Renal cortical epithelial cell (primary cell): ENCODE measurements around the gene CCDC175. TPM values are rescaled to one million over a fixed set of nuclear protein-coding genes. Genes with fewer than 3 reads are reported as not detected.
A peak's percentile ranks its signal among the peaks of the same experiment; 100 is the strongest.

Source experiments
- DNase-seq: peaks from one replicate; pipeline ENCODE4 v3.0.0-alpha.2; 2011; ENCODE audit warnings: low read depth
- total RNA-seq: library from RNA; depleted of rRNA; stranded (reverse); fragments of >200 nt; gene quantifications from 2 replicates; pipeline ENCODE4 v1.2.3, GENCODE V29; 2014

Gene CCDC175
- total RNA-seq, 1 donor from 2014 or later, result not detected

- no peak for DNase-seq
Measured at GRCh38 chr14:59540852-59541251, 35.8 kb downstream of the CCDC175 start.

DNA sequence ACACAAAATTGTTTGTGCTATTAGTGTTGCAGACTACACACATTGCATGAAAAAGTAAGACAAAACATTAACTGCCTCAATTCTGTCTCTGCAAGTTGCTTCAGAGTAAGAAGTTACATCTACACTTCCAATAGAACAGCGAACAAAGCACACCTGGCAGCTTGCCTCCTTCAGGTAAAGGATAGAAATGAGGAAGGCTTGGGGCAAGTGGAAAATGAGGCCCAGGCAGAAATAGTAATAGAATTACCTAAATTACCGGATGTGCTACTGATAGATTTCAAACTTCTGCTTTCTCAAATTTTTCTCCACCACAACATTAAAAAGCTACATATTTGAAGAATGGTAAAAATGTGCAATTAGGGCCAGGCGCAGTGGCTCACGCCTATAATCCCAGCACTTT, 37.7 kb downstream of the CCDC175 start:
- DNase-seq, result no peak

- no peak for DNase-seq
Measured at GRCh38 chr14:59537476-59537875, 39.1 kb downstream of the CCDC175 start.

- no peak for DNase-seq
Measured at GRCh38 chr14:59534361-59534987, 42.1 kb downstream of the CCDC175 start.

DNA sequence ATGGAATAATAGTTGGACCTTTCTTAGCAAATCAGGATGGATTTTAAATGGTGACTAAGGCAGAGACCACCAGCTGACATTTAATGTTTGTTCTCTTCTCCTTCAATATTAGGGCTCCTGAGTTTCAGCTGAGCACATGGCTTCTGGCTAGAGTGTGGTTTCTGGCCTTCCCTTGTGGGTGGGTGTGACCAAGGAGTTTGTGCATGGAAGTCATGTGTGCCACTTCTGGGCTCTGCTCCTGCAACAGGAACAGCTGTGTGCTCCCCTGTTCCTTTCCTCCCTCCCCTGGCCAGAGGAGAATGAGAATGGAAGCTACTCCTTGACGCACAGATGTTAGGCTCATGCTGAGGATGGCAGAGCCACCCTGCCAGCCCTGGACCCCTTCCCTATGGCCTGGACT, 44.2 kb downstream of the CCDC175 start:
- DNase-seq, result no peak

GRCh38 chr14:59530349-59530748, 46.3 kb downstream of the CCDC175 start:
- DNase-seq, result no peak

GRCh38 chr14:59529189-59529588, 47.4 kb downstream of the CCDC175 start:
- no peak for DNase-seq

- no peak for DNase-seq
Measured at GRCh38 chr14:59520224-59520623, 56.4 kb downstream of the CCDC175 start.

DNA sequence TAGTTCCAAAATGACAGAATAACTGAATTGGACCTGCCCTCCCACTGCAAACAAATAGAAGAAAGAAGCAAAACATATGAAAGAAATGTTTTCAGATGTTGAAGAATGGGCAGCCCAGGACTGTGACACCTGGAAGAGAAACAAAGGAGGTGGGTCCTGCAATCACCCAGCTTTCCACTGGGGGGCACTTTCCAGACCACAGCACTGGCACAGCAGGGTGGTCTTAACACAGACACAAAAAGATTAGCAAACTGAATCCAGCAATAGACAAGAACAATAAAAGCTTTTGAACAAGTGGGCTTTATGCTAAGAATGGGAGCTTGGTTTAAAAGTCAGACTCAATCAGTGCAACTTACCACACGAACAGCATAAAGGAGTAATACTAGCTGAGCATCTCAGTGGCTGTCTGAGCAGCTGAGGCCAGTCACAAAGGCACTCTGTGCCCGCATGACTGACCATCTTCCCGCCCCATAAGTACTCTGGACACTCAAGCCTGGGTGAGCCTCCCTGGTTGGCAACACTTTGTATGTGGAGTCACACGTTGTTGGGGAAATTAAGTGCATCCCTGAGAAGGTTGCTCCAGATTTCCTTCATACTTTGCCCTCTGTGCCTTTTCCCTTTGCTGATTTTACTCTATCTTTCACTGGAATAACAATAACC, 64.6 kb downstream of the CCDC175 start:
- DNase-seq, result peak; percentile 26

DNA sequence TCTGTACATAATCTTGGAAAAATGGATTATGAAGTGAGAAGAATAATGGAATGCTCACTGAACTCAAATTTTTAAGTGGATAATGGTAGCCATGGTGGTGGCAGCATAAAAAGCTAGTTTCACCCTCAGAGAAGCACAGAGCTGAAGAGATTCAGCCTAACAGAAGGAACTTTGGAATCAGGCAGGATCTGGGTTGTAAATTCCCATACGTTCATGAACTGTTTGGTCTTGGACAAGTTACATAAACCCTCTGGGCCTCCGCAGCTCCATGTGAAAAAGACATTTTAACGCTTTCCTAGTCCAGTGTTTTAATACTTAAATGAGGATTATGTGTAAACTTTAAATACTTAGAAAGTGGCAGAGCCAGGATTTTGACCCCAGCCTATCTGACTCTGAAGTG, 65.6 kb downstream of the CCDC175 start:
- DNase-seq, result no peak

- no peak for DNase-seq
Measured at GRCh38 chr14:59510001-59510400, 66.6 kb downstream of the CCDC175 start.

DNA sequence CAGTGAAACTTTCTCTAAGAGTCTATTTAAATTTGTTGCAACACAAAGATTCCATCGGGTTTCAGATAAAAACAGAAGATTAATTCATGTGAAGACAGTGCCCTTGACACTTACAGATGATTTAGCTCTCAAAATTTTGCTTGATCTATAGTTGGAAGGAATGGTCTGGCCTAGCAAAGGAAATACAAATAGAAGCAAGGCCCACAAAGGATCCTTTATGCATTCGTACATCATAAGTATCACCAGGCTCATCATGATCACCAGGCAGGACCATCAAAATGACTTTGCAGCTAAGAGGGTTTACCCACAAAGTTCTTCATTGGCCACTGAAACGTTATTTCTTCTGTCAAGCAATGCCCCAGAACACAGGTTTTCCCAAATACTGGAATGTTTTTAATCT, 67.5 kb downstream of the CCDC175 start:
- DNase-seq, result no peak

GRCh38 chr14:59507752-59508103, 68.9 kb downstream of the CCDC175 start:
- DNase-seq, result no peak

GRCh38 chr14:59507063-59507751, 69.4 kb downstream of the CCDC175 start:
- peak; percentile 51 for DNase-seq

- no peak for DNase-seq
Measured at GRCh38 chr14:59503256-59503655, 73.4 kb downstream of the CCDC175 start.

GRCh38 chr14:59500732-59501131, 75.9 kb downstream of the CCDC175 start:
- no peak for DNase-seq

DNA sequence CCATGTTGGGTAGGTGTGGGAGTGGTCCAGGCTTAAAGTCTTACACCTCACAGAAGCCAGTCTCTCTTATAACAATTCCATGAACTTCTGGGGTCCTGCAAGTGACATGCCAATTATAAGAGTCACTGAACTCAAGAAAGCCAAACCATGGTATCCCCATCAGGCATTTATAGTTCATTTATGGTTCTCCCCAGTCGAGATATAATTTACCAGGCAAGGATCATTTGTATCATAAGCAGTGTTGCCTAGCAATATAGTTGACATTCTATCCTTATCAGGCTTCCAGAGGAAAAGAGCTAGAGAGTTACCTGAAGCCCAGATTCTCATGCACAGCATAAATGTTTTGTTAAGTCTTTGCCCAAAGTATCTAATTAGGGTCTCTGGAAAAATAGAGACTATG, 84.2 kb downstream of the CCDC175 start:
- DNase-seq, result no peak

DNA sequence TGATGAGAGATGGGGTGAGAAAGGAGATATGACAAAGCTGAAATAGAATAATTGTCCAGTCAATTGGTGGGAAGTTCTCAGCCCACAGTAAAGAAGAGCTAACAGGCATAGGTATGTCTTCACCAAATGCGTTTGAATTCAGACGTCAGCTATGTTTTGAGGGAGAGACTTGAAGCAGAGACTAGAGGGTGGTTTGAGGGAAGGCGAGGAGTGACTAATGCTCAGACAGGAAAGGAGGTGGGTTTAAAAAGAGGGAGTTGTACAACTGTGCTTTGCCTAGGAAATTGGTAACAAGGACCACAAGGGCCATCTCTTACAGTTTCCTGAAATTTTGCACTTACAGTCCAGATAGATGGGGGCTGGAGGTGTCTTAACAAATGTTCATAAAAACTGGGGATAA, 85.9 kb downstream of the CCDC175 start:
- DNase-seq, result no peak

DNA sequence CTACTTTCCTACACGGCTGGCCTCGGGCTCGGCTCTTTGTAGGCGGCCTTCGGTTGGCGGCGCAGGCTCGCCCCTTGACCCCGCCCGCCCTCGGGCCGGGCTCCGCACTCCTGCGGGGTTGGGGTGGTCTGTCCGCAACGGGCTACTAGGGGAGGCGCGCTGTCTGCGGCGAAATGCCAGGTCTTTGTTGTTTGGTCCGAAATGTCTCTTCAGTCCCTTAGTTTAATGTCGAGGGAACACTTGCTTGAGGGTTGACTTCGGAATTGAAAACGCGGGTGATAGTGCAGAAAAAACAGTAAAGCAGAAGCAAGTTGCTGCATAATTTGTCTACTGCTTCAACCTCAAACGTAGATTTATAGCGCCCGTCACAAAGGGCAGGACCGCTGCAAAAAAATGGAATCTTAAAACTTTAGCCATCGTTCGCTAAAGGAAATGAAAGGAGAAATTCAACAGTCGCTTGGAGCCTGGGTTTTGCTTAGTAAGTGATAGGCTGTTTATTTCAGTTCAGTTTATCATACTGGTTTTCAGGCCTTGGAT, 91.9 kb downstream of the CCDC175 start:
- DNase-seq, result peak; percentile 23

- peak; percentile 87 for DNase-seq
Measured at GRCh38 chr14:59483819-59484638, 92.6 kb downstream of the CCDC175 start, which contains the start of the genes JKAMP and L3HYPDH. Gene JKAMP (plus strand): TSS chr14:59484517. CDS start chr14:59484590, 73 bp downstream. Gene L3HYPDH (minus strand): TSS chr14:59484408. CDS start chr14:59484316, 92 bp downstream.

GRCh38 chr14:59483363-59483762, 93.2 kb downstream of the CCDC175 start:
- DNase-seq, result peak; percentile 87
